HCT116 (cell line): ENCODE measurements around the gene ALK. TPM values are rescaled to one million over a fixed set of nuclear protein-coding genes. Genes with fewer than 3 reads are reported as not detected.

Experiments
- ATAC-seq: fragments of 200-7000 bp; cut with Tn5 transposase; 2 replicates; pipeline ENCODE4 v1.9.1; 2020; ENCODE audit warnings: mild to moderate bottlenecking, moderate library complexity
- BruUV-seq: library from RNA; stranded (reverse); fragments of 400-500 nt; replicated peaks from 2 replicates; lab custom pipeline; 2021; lab: Mats Ljungman, UMichigan
- CTCF ChIA-PET: fragments of 300-600 bp; sonication (Branson Sonifier 250); formaldehyde crosslinking; loops from one replicate; lab custom pipeline; 2021; ENCODE audit warnings: antibody characterized with exemption; lab: Charles Lee
- POLR2A ChIA-PET: fragments of 300-600, 350-600 bp; sonication (Branson Sonifier 250); formaldehyde crosslinking; loops from one replicate; lab custom pipeline; 2021; ENCODE audit warnings: antibody characterized with exemption; lab: Charles Lee
- RAD21 ChIA-PET, 2 experiments: fragments of 300-600 bp; sonication (Branson Sonifier 250); formaldehyde crosslinking; loops; one replicate each; lab custom pipeline; 2023; ENCODE audit warnings: low total read pairs in 2 of 2; ENCODE audit not compliant: uncharacterized antibody in 2 of 2, unreplicated experiment in 2 of 2, low non-redundant PET in 1 of 2; lab: Charles Lee
- DNase-seq: peaks from one replicate; pipeline ENCODE4 v3.0.0-alpha.2; 2010; ENCODE audit warnings: low read depth, low spot score
- H2AFZ ChIP-seq: fragments of 200-600 bp; shearing (Covaris generic), sonication (generic); 2 replicates; pipeline ENCODE4 v1.6.1; 2017; ENCODE audit warnings: low read depth, mixed run types, mixed read lengths, antibody characterized with exemption, low read length; ENCODE audit not compliant: poor library complexity, severe bottlenecking
- H3K27ac ChIP-seq: 2 replicates; pipeline ENCODE4 v1.5.1; 2012; ENCODE audit warnings: low read depth, low read length
- H3K27me3 ChIP-seq: fragments of 200-600 bp; sonication (generic); 2 replicates; pipeline ENCODE4 v1.6.1; 2016; ENCODE audit warnings: mixed run types, low read length, mixed read lengths; ENCODE audit not compliant: insufficient read depth
- H3K36me3 ChIP-seq, 2 experiments: fragments of 200-500 bp in 1 of 2; fragments of 200-600 bp in 1 of 2; sonication (Bioruptor generic) in 1 of 2; sonication (generic) in 1 of 2; 2 replicates each; pipeline versions ENCODE4 v1.5.1 to v1.6.1; 2014 to 2016; ENCODE audit warnings: low read length in 2 of 2, inconsistent platforms in 1 of 2, mixed read lengths in 1 of 2, mixed run types in 1 of 2; ENCODE audit not compliant: insufficient read depth in 2 of 2, control insufficient read depth in 1 of 2
- H3K4me1 ChIP-seq, 2 experiments: fragments of 200-600 bp in 1 of 2; sonication (generic) in 1 of 2; 2 replicates each; pipeline versions ENCODE4 v1.5.1 to v1.6.1; 2012 to 2017; ENCODE audit warnings: low read length in 2 of 2, inconsistent platforms in 1 of 2, mild to moderate bottlenecking in 1 of 2, mixed read lengths in 1 of 2, mixed run types in 1 of 2, moderate library complexity in 1 of 2; ENCODE audit not compliant: insufficient read depth in 2 of 2, control insufficient read depth in 1 of 2
- H3K4me2 ChIP-seq: fragments of 200-600 bp; sonication (generic); 2 replicates; pipeline ENCODE4 v1.6.1; 2017; ENCODE audit warnings: mixed run types, low read length, mixed read lengths
- H3K4me3 ChIP-seq, 2 experiments: fragments of 200-600 bp in 1 of 2; sonication (generic) in 1 of 2; replicated peaks in 1 of 2; 2 replicates each; pipeline ENCODE4 v1.5.1; 2011 to 2016; ENCODE audit warnings: low read length in 2 of 2, control low read depth in 1 of 2, low read depth in 1 of 2, mild to moderate bottlenecking in 1 of 2, mixed read lengths in 1 of 2, mixed run types in 1 of 2
- H3K79me2 ChIP-seq: fragments of 200-600 bp; sonication (generic); 2 replicates; pipeline ENCODE4 v1.6.1; 2017; ENCODE audit warnings: mild to moderate bottlenecking, mixed run types, low read length, moderate library complexity, mixed read lengths; ENCODE audit not compliant: insufficient read depth
- H3K9ac ChIP-seq: fragments of 200-600 bp; sonication (generic); 2 replicates; pipeline ENCODE4 v1.6.1; 2016; ENCODE audit warnings: low read length, mixed read lengths
- H3K9me2 ChIP-seq: fragments of 200-600 bp; sonication (generic), shearing (Covaris generic); 2 replicates; pipeline ENCODE4 v1.6.1; 2017; ENCODE audit warnings: mixed run types, mild to moderate bottlenecking, moderate library complexity; ENCODE audit not compliant: insufficient read depth
- H3K9me3 ChIP-seq, 2 experiments: fragments of 200-500 bp in 1 of 2; fragments of 200-600 bp in 1 of 2; sonication (Bioruptor generic) in 1 of 2; sonication (generic) in 1 of 2; 2 replicates each; pipeline ENCODE4 v1.6.1; 2014 to 2017; ENCODE audit warnings: low read length in 2 of 2, mixed read lengths in 2 of 2, inconsistent platforms in 1 of 2, low read depth in 1 of 2, mild to moderate bottlenecking in 1 of 2, mixed run types in 1 of 2, moderate library complexity in 1 of 2; ENCODE audit not compliant: control insufficient read depth in 1 of 2, insufficient read depth in 1 of 2
- H4K20me1 ChIP-seq: fragments of 200-600 bp; sonication (generic), shearing (Covaris generic); 2 replicates; pipeline ENCODE4 v1.6.1; 2017; ENCODE audit warnings: mixed run types, mild to moderate bottlenecking, moderate library complexity; ENCODE audit not compliant: insufficient read depth
- CEBPB ChIP-seq: IDR thresholded peaks from 2 replicates; pipeline ENCODE4 v1.6.1; 2012; ENCODE audit warnings: low read depth
- EGR1 ChIP-seq: IDR thresholded peaks from 2 replicates; pipeline ENCODE4 v1.6.1; 2012; ENCODE audit warnings: low read depth
- EZH2 ChIP-seq: fragments of 200-600 bp; sonication (generic); IDR thresholded peaks from 2 replicates; pipeline ENCODE4 v1.6.1; 2017; ENCODE audit warnings: antibody characterized with exemption, mixed run types
- POLR2A ChIP-seq: IDR thresholded peaks from 2 replicates; pipeline ENCODE4 v1.7.0; 2011; ENCODE audit warnings: borderline replicate concordance; ENCODE audit not compliant: insufficient read depth, insufficient read length; ENCODE audit errors: extremely low read depth
- SIN3A ChIP-seq: IDR thresholded peaks from 2 replicates; pipeline ENCODE4 v1.6.1; 2012; ENCODE audit warnings: low read depth
- SRF ChIP-seq: IDR thresholded peaks from 2 replicates; pipeline ENCODE4 v1.6.1; 2012; ENCODE audit warnings: low read depth
- ZFX ChIP-seq: fragments of 450-650 bp; IDR thresholded peaks from 2 replicates; pipeline ENCODE4 v1.6.1; 2017
- ZNF274 ChIP-seq: fragments of 200-500 bp; sonication (Bioruptor generic); IDR thresholded peaks from 2 replicates; pipeline ENCODE4 v1.6.1; 2014; ENCODE audit warnings: mild to moderate bottlenecking, low read depth, low read length, inconsistent platforms
- intact Hi-C: fragments of 100-400 bp; cut with micrococcal nuclease; formaldehyde crosslinking; loops from 2 replicates; pipeline ENCODE4 v1.10.0; 2022
- total RNA-seq: library from RNA; stranded (reverse); gene quantifications from one replicate; pipeline ENCODE4 v1.2.1, GENCODE V29; 2021; ENCODE audit not compliant: unreplicated experiment
- TF ChIP-seq, protein P1 (sequence below): IDR thresholded peaks from 2 replicates; pipeline ENCODE4 v1.6.1; 2012
- TF ChIP-seq, protein P2 (sequence below), 3 experiments: fragments of 200-600 bp in 1 of 3; sonication (generic) in 1 of 3; IDR thresholded peaks in 2 of 3; conservative IDR thresholded peaks in 1 of 3; 2 replicates each; pipeline ENCODE4 v1.5.1; 2012 to 2017; ENCODE audit warnings: low read depth in 2 of 3, low read length in 2 of 3, antibody characterized with exemption in 1 of 3, borderline replicate concordance in 1 of 3, control low read depth in 1 of 3, mild to moderate bottlenecking in 1 of 3, mixed read lengths in 1 of 3, mixed run types in 1 of 3, moderate library complexity in 1 of 3; ENCODE audit not compliant: insufficient read depth in 1 of 3
- TF ChIP-seq, protein P3 (sequence below): IDR thresholded peaks from 2 replicates; pipeline ENCODE4 v1.6.1; 2012; ENCODE audit warnings: low read depth

The ALK gene
- total RNA-seq, 1 experiment from 2014 or later: not detected

DNA sequence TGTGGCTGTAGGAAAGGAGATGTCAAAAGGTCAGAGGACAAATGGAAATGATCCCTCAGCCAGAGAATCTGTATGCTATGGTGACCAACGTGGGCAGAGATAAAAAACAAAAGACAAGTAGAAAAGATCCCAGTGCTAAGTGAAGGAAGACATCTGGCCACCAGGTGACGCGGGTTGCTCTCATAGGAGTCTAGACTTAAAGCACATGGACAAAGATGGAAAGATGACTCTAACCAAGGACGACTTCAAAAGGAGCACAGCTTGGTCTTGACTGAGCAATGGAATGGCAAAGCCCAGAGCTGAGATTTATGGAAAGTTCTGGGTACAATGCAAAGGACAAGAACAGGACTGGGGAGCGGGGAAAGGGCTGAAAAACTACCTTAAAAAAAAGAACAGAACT is 709.4 kb downstream of the ALK start:
- ATAC-seq: no peak
- RAD21 ChIA-PET: no interaction called here
- Histone ChIP-seq H3K27ac (no peak overlapping the region), H3K4me2 (no peak overlapping the region), H4K20me1 (no peaks in the 10 kb centered on the region), H2AFZ (no peak overlapping the region), H3K9me3 (no peaks in the 10 kb centered on the region), H3K27me3 (no peaks in the 10 kb centered on the region), H3K4me1 (no peaks in the 10 kb centered on the region), H3K9ac (no peak overlapping the region), H3K4me3 (no peak overlapping the region), H3K79me2 (no peaks in the 10 kb centered on the region), H3K9me2 (no peaks in the 10 kb centered on the region), H3K36me3 (no peaks in the 10 kb centered on the region)
- DNase-seq: no peak
- TF ChIP-seq SRF (no peak), EZH2 (no peak), ZNF274 (no peak), POLR2A (no peak), CEBPB (no peak), ZFX (no peak)
- TF ChIP-seq, protein P1, sequence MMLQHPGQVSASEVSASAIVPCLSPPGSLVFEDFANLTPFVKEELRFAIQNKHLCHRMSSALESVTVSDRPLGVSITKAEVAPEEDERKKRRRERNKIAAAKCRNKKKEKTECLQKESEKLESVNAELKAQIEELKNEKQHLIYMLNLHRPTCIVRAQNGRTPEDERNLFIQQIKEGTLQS: no peak
- TF ChIP-seq, protein P2, sequence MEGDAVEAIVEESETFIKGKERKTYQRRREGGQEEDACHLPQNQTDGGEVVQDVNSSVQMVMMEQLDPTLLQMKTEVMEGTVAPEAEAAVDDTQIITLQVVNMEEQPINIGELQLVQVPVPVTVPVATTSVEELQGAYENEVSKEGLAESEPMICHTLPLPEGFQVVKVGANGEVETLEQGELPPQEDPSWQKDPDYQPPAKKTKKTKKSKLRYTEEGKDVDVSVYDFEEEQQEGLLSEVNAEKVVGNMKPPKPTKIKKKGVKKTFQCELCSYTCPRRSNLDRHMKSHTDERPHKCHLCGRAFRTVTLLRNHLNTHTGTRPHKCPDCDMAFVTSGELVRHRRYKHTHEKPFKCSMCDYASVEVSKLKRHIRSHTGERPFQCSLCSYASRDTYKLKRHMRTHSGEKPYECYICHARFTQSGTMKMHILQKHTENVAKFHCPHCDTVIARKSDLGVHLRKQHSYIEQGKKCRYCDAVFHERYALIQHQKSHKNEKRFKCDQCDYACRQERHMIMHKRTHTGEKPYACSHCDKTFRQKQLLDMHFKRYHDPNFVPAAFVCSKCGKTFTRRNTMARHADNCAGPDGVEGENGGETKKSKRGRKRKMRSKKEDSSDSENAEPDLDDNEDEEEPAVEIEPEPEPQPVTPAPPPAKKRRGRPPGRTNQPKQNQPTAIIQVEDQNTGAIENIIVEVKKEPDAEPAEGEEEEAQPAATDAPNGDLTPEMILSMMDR (IDR thresholded peaks at IDR 0.05 in 2 of 3, conservative IDR thresholded peaks at IDR 0.05 in 1 of 3; ENCODE audit: borderline replicate concordance in 1 of 3, insufficient read depth in 1 of 3, low read depth in 2 of 3, low read length in 2 of 3): 0 out of 6 replicates have a peak, but pooled peaks of 1 of the 3 experiments have one; percentile 11
- CTCF ChIA-PET: no interaction called here
- no TSS peak for BruUV-seq
- POLR2A ChIA-PET: no interaction called here
- intact Hi-C loops: no loop called here

DNA sequence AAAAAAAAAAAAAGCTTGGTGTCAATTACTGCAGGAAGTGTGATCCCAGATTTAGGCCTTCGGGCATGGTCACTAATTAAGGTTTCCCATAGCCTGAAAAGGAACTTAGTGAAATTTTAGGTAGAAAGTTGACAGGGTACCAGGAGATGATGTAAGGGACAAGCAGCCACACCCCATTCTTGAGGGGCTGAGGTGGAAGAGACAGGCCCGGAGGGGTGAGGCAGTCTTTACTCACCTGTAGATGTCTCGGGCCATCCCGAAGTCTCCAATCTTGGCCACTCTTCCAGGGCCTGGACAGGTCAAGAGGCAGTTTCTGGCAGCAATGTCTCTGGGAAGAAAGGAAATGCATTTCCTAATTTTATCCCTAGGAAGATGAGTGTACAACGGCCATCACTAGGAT is 711.8 kb downstream of the ALK start:
- POLR2A ChIA-PET: no interaction called here
- RAD21 ChIA-PET: no interaction called here
- CTCF ChIA-PET: no interaction called here
- TF ChIP-seq, protein P1: no peak
- TF ChIP-seq SRF: no peak
- TF ChIP-seq, protein P3, sequence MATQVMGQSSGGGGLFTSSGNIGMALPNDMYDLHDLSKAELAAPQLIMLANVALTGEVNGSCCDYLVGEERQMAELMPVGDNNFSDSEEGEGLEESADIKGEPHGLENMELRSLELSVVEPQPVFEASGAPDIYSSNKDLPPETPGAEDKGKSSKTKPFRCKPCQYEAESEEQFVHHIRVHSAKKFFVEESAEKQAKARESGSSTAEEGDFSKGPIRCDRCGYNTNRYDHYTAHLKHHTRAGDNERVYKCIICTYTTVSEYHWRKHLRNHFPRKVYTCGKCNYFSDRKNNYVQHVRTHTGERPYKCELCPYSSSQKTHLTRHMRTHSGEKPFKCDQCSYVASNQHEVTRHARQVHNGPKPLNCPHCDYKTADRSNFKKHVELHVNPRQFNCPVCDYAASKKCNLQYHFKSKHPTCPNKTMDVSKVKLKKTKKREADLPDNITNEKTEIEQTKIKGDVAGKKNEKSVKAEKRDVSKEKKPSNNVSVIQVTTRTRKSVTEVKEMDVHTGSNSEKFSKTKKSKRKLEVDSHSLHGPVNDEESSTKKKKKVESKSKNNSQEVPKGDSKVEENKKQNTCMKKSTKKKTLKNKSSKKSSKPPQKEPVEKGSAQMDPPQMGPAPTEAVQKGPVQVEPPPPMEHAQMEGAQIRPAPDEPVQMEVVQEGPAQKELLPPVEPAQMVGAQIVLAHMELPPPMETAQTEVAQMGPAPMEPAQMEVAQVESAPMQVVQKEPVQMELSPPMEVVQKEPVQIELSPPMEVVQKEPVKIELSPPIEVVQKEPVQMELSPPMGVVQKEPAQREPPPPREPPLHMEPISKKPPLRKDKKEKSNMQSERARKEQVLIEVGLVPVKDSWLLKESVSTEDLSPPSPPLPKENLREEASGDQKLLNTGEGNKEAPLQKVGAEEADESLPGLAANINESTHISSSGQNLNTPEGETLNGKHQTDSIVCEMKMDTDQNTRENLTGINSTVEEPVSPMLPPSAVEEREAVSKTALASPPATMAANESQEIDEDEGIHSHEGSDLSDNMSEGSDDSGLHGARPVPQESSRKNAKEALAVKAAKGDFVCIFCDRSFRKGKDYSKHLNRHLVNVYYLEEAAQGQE: no peak
- no peak for TF ChIP-seq ZFX
- no peak for TF ChIP-seq SIN3A
- TF ChIP-seq EGR1: no peak
- TF ChIP-seq, protein P2 (IDR thresholded peaks at IDR 0.05 in 2 of 3, conservative IDR thresholded peaks at IDR 0.05 in 1 of 3; ENCODE audit: borderline replicate concordance in 1 of 3, insufficient read depth in 1 of 3, low read depth in 2 of 3, low read length in 2 of 3): no peak
- TF ChIP-seq POLR2A: no peak

More for the DNA sequence above, 711.8 kb downstream of the ALK start:
- BruUV-seq: no TSS peak
- DNase-seq (no peak), ATAC-seq (no peak)
- no peaks in the 10 kb centered on the region for H3K9me3 ChIP-seq
- intact Hi-C loops: no loop called here
- H3K9ac ChIP-seq: no peak overlapping the region
- no peak overlapping the region for H3K27ac ChIP-seq
- no peaks in the 10 kb centered on the region for H3K27me3 ChIP-seq
- no peak overlapping the region for H3K4me2 ChIP-seq
- no peak overlapping the region for H2AFZ ChIP-seq
- no peaks in the 10 kb centered on the region for H3K79me2 ChIP-seq
- no peaks in the 10 kb centered on the region for H3K36me3 ChIP-seq
- no peaks in the 10 kb centered on the region for H4K20me1 ChIP-seq
- no peaks in the 10 kb centered on the region for H3K4me1 ChIP-seq
- H3K4me3 ChIP-seq: no peak overlapping the region
- no peaks in the 10 kb centered on the region for H3K9me2 ChIP-seq
